ENCODE data around the gene VAT1L.

The VAT1L gene

GRCh38 chr16:77788181-77789084 is at the start of gene VAT1L:
TSS of gene VAT1L (plus strand) at chr16:77788564. CDS start at chr16:77788683, 119 bp downstream.
- in situ Hi-C loops (cut with MboI; ENCODE audit: low sequenced_read_pairs), result no loop called here

- in situ Hi-C loops (cut with MboI; ENCODE audit: low sequenced_read_pairs), result no loop called here
These were observed 49.4 kb upstream of the VAT1L start for GRCh38 chr16:77738706-77739558.

- in situ Hi-C loops (cut with MboI; ENCODE audit: low sequenced_read_pairs), result no loop called here
These were observed 48.8 kb upstream of the VAT1L start for GRCh38 chr16:77739559-77739892.

GRCh38 chr16:77744141-77744540 is 44.2 kb upstream of the VAT1L start:
- in situ Hi-C loops (cut with MboI; ENCODE audit: low sequenced_read_pairs), result no loop called here

- in situ Hi-C loops (cut with MboI; ENCODE audit: low sequenced_read_pairs), result no loop called here
These were observed 42.4 kb upstream of the VAT1L start for GRCh38 chr16:77745972-77746371.

- in situ Hi-C loops (cut with MboI; ENCODE audit: low sequenced_read_pairs), result no loop called here
These were observed 39.9 kb upstream of the VAT1L start for GRCh38 chr16:77748421-77749005.

- in situ Hi-C loops (cut with MboI; ENCODE audit: low sequenced_read_pairs), result no loop called here
These were observed 38.9 kb upstream of the VAT1L start for GRCh38 chr16:77749415-77749814.

- in situ Hi-C loops (cut with MboI; ENCODE audit: low sequenced_read_pairs), result no loop called here
These were observed 30.3 kb upstream of the VAT1L start for GRCh38 chr16:77758046-77758445.

GRCh38 chr16:77758508-77758907 is 29.9 kb upstream of the VAT1L start:
- in situ Hi-C loops (cut with MboI; ENCODE audit: low sequenced_read_pairs), result no loop called here

- in situ Hi-C loops (cut with MboI; ENCODE audit: low sequenced_read_pairs), result no loop called here
These were observed 29.2 kb upstream of the VAT1L start for GRCh38 chr16:77759201-77759600.

GRCh38 chr16:77759821-77760220 is 28.5 kb upstream of the VAT1L start:
- in situ Hi-C loops (cut with MboI; ENCODE audit: low sequenced_read_pairs), result no loop called here

- in situ Hi-C loops (cut with MboI; ENCODE audit: low sequenced_read_pairs), result no loop called here
These were observed 27.6 kb upstream of the VAT1L start for GRCh38 chr16:77760800-77761199.

- in situ Hi-C loops (cut with MboI; ENCODE audit: low sequenced_read_pairs), result no loop called here
These were observed 27.2 kb upstream of the VAT1L start for GRCh38 chr16:77761204-77761603.

- in situ Hi-C loops (cut with MboI; ENCODE audit: low sequenced_read_pairs), result no loop called here
These were observed 26.1 kb upstream of the VAT1L start for GRCh38 chr16:77762262-77762661.

- in situ Hi-C loops (cut with MboI; ENCODE audit: low sequenced_read_pairs), result no loop called here
These were observed 24.4 kb upstream of the VAT1L start for GRCh38 chr16:77763994-77764393.

- in situ Hi-C loops (cut with MboI; ENCODE audit: low sequenced_read_pairs), result no loop called here
These were observed 21.2 kb upstream of the VAT1L start for GRCh38 chr16:77767211-77767610.

GRCh38 chr16:77767826-77768225 is 20.5 kb upstream of the VAT1L start:
- in situ Hi-C loops (cut with MboI; ENCODE audit: low sequenced_read_pairs), result no loop called here

GRCh38 chr16:77775911-77776909 is 12.2 kb upstream of the VAT1L start:
- in situ Hi-C loops (cut with MboI; ENCODE audit: low sequenced_read_pairs), result no loop called here

GRCh38 chr16:77777745-77778144 is 10.6 kb upstream of the VAT1L start:
- in situ Hi-C loops (cut with MboI; ENCODE audit: low sequenced_read_pairs), result no loop called here

GRCh38 chr16:77780378-77780837 is 8.0 kb upstream of the VAT1L start:
- in situ Hi-C loops (cut with MboI; ENCODE audit: low sequenced_read_pairs), result no loop called here

All from HL-60/S4 treated with retinoic acid at 250 ng/mL for 4 days and 3 days (cell line).